HG03432 (cell line): ENCODE data around the gene POLR3GL.
"Not testable (repeated sequence)": the region's sequence is repeated elsewhere in the genome, so short reads cannot be mapped to it uniquely, and the experiment has no call there.

ENCODE experiments used
- ATAC-seq: cut with Tn5 transposase; IDR thresholded peaks from one replicate; pipeline ENCODE4 v1.9.1; 2021; ENCODE audit warnings: mild to moderate bottlenecking, moderate library complexity; ENCODE audit not compliant: unreplicated experiment

The POLR3GL gene

GRCh38 chr1:146019231-146020057 is 55.0 kb downstream of the POLR3GL start:
- ATAC-seq = no peak

GRCh38 chr1:146020058-146021049 is 55.9 kb downstream of the POLR3GL start:
- ATAC-seq = no peak

- no peak for ATAC-seq
These were observed 56.6 kb downstream of the POLR3GL start for GRCh38 chr1:146021050-146021445.

GRCh38 chr1:146021622-146022402 is 57.3 kb downstream of the POLR3GL start, which contains the start of gene HJV:
Gene HJV, minus strand, starts transcription at chr1:146021735. Its CDS starts 1,504 bp downstream, at chr1:146020231.
- no peak for ATAC-seq

GRCh38 chr1:146022403-146023127 is 58.1 kb downstream of the POLR3GL start:
- ATAC-seq = no peak

GRCh38 chr1:146025787-146026495 is 61.5 kb downstream of the POLR3GL start:
- ATAC-seq = not testable (repeated sequence)

- not testable (repeated sequence) for ATAC-seq
These were observed 62.2 kb downstream of the POLR3GL start for GRCh38 chr1:146026650-146027049.
